ENCODE measurements around the gene FAM227B. TPM values are rescaled to one million over a fixed set of nuclear protein-coding genes. Genes with fewer than 3 reads are reported as not detected.
"Not testable (repeated sequence)": the region's sequence is repeated elsewhere in the genome, so short reads cannot be mapped to it uniquely, and the experiment has no call there.

The FAM227B gene
- total and polyA plus RNA-seq, 2 experiments from 2014 or later, result 10.4 to 23.6 TPM

DNA sequence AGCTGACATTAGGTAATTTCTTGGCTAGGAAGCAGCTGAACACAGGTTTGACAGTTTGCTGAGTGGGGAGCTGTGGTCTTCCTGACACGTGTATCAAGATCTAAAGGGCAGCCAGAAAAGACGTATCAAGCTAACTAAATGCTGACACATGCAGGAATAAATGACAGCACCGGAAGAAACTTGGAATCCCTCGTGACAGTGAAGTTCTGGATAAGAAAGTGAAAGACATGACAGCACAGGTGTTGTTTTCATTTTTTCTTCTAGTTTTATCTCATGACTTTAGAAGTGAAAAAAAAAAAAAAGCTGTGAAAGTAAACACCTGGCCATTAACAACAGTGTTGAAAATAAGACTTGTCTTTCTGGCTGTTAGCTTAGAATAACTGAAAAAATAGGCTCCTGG is 148.9 kb downstream of the FAM227B start:
- H3K4me3 ChIP-seq, result no peak overlapping the region
- no peaks in the 10 kb centered on the region for H3K9me3 ChIP-seq (ENCODE audit: low read depth)
- no peak overlapping the region for H3K27ac ChIP-seq
- H3K36me3 ChIP-seq, result no peaks in the 10 kb centered on the region
- TF ChIP-seq, protein P1, sequence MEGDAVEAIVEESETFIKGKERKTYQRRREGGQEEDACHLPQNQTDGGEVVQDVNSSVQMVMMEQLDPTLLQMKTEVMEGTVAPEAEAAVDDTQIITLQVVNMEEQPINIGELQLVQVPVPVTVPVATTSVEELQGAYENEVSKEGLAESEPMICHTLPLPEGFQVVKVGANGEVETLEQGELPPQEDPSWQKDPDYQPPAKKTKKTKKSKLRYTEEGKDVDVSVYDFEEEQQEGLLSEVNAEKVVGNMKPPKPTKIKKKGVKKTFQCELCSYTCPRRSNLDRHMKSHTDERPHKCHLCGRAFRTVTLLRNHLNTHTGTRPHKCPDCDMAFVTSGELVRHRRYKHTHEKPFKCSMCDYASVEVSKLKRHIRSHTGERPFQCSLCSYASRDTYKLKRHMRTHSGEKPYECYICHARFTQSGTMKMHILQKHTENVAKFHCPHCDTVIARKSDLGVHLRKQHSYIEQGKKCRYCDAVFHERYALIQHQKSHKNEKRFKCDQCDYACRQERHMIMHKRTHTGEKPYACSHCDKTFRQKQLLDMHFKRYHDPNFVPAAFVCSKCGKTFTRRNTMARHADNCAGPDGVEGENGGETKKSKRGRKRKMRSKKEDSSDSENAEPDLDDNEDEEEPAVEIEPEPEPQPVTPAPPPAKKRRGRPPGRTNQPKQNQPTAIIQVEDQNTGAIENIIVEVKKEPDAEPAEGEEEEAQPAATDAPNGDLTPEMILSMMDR (IDR thresholded peaks at IDR 0.05; ENCODE audit: low read depth, low read length), result no peak
- DNase-seq (ENCODE audit: low read depth in 1 of 2, low spot score in 1 of 2), result no peak
- H3K27me3 ChIP-seq, result no peaks in the 10 kb centered on the region
- no peaks in the 10 kb centered on the region for H3K4me1 ChIP-seq (ENCODE audit: low read depth)

DNA sequence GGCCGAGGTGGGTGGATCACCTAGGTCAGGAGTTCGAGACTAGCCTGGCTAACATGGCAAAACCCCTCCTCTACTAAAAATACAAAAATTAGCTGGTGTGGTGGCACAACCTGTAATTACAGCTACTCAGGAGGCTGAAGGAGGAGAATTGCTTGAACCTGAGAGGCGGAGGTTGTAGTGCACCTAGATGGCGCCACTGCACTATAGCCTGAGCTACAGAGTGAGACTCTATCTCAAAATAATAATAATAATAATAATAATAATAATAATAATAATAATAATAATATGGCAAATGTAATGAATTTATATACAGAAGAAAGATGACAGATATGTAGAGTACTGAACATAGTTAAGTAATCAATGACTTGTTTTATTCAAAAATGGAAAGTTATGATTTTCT is 149.4 kb downstream of the FAM227B start:
- H3K9me3 ChIP-seq (ENCODE audit: low read depth); H3K36me3 ChIP-seq; DNase-seq (ENCODE audit: low read depth in 1 of 2, low spot score in 1 of 2); H3K4me1 ChIP-seq (ENCODE audit: low read depth); H3K27ac ChIP-seq; H3K4me3 ChIP-seq; H3K27me3 ChIP-seq: not testable (repeated sequence)

DNA sequence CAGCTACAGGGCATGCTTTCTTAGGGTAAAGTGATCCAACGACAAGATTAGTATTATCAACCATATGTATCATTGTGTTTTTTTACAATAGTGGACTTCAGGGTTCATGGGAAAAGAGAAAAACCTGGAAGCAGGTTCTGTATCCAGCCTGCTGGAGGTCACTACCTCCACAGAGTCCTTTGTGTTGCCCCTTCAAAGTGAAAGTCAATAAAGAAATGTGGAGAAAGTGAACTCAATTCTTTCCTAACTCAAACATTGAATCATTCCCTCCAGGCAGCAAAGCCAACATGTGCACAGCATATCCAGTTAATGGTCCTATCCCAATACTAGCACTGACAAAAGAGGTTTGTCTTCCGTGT is 152.2 kb downstream of the FAM227B start:
- Histone ChIP-seq H3K4me3 (no peak overlapping the region), H3K36me3 (no peaks in the 10 kb centered on the region), H3K9me3 (ENCODE audit: low read depth) (no peaks in the 10 kb centered on the region), H3K4me1 (ENCODE audit: low read depth) (no peaks in the 10 kb centered on the region), H3K27me3 (no peaks in the 10 kb centered on the region), H3K27ac (no peak overlapping the region)
- DNase-seq (ENCODE audit: low read depth in 1 of 2, low spot score in 1 of 2), result peak in 1 of 2 donors; percentile 43
- TF ChIP-seq, protein P1 (IDR thresholded peaks at IDR 0.05; ENCODE audit: low read depth, low read length), result no peak

DNA sequence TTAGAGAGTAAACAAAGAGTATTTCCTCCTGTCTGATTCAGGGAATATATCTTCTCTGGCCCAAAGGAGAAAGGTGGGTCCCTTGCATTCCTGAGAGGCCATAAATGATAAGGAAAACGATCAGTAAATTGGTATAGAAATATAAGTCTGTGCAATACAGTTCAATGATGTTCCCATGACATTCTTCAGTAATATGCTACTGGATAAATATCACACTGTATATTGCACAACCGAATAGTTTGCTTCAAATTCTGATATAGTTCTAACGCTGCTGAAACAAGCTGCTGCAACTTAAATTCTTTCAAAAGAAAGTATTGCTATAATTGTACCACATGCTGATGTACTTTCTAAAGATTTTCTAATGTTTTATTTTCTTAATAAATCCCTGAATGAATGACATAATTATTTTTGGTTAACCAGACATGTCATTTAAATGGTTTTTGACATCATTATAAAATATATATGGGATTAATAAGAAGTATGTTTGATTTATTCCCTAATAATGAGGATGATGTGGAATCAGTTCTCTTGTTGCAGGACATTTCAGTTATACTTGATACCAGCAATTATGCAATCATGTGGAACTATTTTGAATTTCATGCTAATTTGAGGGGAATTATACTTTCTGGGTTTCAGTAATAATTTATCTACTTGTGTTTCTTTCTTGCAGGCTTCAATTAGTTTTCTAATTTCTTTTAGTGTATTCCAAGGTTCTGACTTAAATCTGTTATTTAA is 152.7 kb downstream of the FAM227B start:
- no peak overlapping the region for H3K4me3 ChIP-seq
- H3K36me3 ChIP-seq, result no peaks in the 10 kb centered on the region
- peak in 1 of 2 donors; percentile 59 for DNase-seq (ENCODE audit: low read depth in 1 of 2, low spot score in 1 of 2)
- TF ChIP-seq, protein P1 (IDR thresholded peaks at IDR 0.05; ENCODE audit: low read depth, low read length), result no peak
- no peaks in the 10 kb centered on the region for H3K4me1 ChIP-seq (ENCODE audit: low read depth)
- no peaks in the 10 kb centered on the region for H3K27me3 ChIP-seq
- H3K27ac ChIP-seq, result no peak overlapping the region
- no peaks in the 10 kb centered on the region for H3K9me3 ChIP-seq (ENCODE audit: low read depth)

- H3K4me3 ChIP-seq, result no peak overlapping the region
- no peak for DNase-seq (ENCODE audit: low read depth in 1 of 2, low spot score in 1 of 2)
- no peaks in the 10 kb centered on the region for H3K9me3 ChIP-seq (ENCODE audit: low read depth)
- H3K4me1 ChIP-seq (ENCODE audit: low read depth), result no peaks in the 10 kb centered on the region
- no peaks in the 10 kb centered on the region for H3K36me3 ChIP-seq
- no peak overlapping the region for H3K27ac ChIP-seq
- TF ChIP-seq, protein P1 (IDR thresholded peaks at IDR 0.05; ENCODE audit: low read depth, low read length), result no peak
- no peaks in the 10 kb centered on the region for H3K27me3 ChIP-seq
Observed at GRCh38 chr15:49466119-49466518, 154.5 kb downstream of the FAM227B start.

- H3K36me3 ChIP-seq, result no peaks in the 10 kb centered on the region
- TF ChIP-seq, protein P1 (IDR thresholded peaks at IDR 0.05; ENCODE audit: low read depth, low read length), result no peak
Observed at GRCh38 chr15:49464522-49464921, 156.1 kb downstream of the FAM227B start.

More at GRCh38 chr15:49464522-49464921, 156.1 kb downstream of the FAM227B start:
- no peak for DNase-seq (ENCODE audit: low read depth in 1 of 2, low spot score in 1 of 2)
- Histone ChIP-seq H3K27me3 (no peaks in the 10 kb centered on the region), H3K4me3 (no peak overlapping the region), H3K27ac (no peak overlapping the region), H3K9me3 (ENCODE audit: low read depth) (no peaks in the 10 kb centered on the region), H3K4me1 (ENCODE audit: low read depth) (no peaks in the 10 kb centered on the region)
